T47D (cell line): ENCODE data around the gene ATP8A2.
A peak's percentile ranks its signal among the peaks of the same experiment; 100 is the strongest.

ENCODE experiments used
- DNase-seq, 2 experiments: peaks; one replicate each; pipeline versions ENCODE4 v3.0.0 to v3.0.0-alpha.2; 2011 to 2012; ENCODE audit warnings: low read depth in 1 of 2, low spot score in 1 of 2
- JUND ChIP-seq: IDR thresholded peaks from 2 replicates; pipeline ENCODE4 v1.6.1; 2012; ENCODE audit warnings: low read depth
- in situ Hi-C: cut with HindIII; loops from 2 replicates; pipeline ENCODE4 v1.10.0; 2016; ENCODE audit warnings: low sequenced_read_pairs, low pct_unique_long_range_greater_than_20kb

The ATP8A2 gene

DNA sequence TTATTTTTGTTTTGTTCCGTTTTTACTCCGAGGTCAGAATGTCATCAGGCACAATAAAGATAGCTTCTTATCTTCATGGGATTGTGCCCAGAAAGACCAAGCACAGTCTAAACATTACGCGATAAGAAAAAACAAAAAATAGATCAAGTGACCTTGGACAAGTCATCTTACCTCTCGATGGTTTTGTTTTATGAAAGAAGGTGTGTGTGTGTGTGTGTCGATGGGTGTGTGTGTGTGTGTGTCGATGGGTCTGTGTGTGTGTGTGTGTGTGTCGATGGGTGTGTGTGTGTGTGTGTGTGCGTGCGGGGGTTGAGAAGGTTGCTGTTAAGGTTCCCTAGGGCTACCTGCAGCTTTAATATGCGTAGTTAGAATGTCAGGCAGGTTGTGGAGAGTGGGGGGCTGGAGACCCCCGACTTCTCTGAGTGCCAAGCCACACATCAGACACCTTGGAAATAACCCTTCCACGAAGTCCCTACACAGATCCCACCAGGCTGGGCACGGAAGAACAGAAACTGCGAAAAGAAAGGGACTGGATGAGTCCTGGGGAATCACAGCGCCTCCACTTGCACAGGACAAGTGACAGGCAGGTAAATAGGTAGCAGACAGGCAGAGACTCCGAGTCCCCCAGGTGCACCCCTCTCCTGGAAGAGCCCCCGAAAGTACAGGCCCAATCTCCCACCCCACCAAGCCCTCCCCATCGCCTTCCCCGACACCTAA lies 458 bp upstream of the ATP8A2 start:
- TF ChIP-seq JUND, result no peak
- in situ Hi-C loops, result no loop called here
- DNase-seq, result no peak

DNA sequence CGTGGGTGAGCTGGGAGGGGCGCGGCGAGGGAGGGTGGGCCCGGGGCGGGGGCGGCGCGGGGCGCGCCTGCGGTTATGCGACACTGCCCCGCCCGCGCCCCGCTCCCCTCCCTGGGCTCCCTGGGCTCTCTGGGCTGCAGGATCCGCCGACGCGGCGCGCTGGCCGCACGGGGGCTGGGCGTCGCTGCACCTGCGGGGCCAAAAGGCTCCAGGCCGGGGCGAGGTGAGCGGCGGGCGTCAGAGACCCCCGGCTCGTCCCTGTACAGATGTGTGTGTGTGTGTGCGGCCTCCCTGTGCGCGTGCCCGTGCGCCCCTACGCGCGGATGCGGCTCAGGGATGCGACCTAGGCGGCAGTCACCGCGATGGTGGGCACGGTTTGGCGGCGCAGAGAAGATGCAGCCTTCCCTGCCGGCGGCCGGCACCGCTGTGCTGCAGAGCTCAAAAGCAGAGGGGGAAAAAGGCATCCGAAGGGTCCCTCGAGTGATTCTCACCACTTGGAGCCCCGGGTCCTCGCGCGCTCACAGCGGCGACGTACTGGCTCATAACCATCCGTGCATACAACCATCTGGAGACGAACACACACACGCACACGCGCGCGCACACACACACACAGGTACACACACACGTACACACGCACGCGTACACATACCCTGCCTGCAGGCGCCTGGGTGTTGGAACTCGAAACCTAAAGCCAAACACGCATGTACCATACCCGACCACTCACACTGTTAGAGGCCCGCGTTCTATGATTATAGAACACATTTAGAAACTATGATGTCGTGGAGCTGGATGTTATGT lies 709 bp downstream of the ATP8A2 start:
- no peak for DNase-seq
- no peak for TF ChIP-seq JUND
- in situ Hi-C loops, result no loop called here

DNA sequence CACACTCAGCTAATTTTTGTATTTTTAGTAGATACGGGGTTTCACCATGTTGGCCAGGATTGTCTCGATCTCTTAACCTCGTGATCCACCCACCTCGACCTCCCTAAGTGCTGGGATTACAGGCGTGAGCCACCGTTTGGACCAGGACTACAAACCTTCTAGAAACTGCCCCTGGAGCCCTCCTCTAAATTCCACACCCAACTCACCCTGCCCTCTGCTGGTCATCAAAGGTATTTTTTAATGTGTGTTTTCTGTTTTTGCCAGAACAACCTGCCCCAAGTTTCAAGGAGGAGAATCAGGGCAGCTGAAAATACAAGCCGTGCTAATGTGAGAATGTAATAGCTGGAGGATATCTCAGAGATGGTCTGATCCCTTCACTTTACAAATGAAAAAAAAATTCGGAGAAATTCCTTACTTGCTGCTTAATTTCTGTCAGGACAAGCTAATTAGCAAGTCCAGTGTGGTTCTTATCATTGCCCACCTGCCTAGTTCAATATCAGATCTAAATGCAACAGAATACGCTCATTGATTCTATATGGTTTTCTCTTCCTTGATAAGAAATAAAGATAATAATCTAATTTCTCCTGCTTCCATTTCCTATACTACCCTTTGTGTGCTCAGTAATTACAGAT lies 4.1 kb downstream of the ATP8A2 start:
- no peak for TF ChIP-seq JUND
- in situ Hi-C loops, result no loop called here
- peak; percentile 33 to 58 for DNase-seq

DNA sequence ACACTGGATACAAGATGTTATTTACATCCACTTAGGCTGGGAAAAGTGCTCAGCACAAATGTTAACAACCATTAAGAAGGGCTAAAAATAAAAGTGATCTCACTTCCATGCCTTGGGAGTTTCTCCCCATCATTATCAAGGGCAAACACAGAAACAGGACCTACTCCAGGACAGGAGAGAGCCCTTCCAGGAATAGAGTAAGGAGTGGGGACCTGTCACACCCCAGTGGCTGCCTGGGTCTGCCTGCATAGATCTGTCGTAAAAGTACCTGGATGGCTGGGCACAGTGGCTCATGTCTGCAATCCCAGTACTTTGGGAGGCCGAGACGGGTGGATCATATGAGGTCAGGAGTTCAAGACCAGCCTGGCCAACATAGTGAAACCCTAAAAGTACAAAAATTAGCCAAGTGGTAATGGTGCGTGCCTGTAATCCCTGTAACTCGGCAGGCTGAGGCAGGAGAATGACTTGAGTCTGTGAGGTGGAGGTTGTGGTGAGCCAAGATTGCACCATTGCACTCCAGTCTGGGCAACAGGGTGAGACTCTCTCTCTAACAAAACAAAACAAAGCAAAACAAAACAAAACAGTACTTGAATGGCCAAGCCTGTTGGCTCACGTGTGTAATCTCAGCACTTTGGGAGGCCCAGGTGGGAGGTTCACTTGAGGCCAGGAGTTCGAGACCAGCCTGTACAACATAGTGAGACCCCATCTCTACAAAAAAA lies 5.6 kb downstream of the ATP8A2 start:
- DNase-seq, result no peak
- in situ Hi-C loops, result no loop called here
- no peak for TF ChIP-seq JUND

DNA sequence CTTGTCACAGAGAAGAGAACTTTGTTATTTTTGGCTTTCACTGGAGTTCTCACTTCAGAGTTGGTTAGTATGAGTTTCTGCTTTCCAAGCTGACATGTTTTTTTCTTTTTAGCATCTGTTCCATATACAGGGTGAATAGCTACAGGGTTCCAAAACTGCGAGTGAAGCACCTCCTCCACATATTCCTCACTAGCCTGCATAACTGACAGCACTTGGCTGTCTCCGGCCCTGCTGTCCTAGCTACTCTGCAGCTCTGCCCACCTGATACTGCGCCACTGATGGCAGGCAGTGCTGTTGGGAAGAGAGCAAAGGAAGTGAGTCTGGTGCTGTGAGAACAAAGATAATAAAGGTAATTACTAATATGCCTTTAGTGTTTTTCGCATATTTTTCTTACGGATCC lies 6.8 kb downstream of the ATP8A2 start:
- TF ChIP-seq JUND, result no peak
- no peak for DNase-seq
- in situ Hi-C loops, result no loop called here

DNA sequence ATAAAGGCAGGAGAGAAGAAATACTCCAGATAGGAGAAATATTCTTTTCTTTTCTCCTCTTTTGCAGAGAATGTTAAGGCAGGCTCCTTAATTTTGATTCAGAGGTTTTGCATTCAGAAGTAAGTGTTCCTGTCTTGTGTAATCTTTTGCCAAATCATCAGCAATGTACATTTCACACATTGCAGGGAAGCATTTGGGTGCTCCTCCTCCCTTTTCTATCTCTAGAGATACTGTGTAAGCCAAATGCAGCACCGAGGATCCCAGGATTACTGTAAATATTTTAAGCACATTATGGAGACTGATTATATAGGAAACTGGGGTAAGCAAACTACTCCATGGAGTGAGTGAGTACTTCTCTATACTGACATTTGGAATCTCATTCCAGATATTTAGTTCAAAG lies 7.2 kb downstream of the ATP8A2 start:
- TF ChIP-seq JUND, result no peak
- no peak for DNase-seq
- in situ Hi-C loops, result no loop called here

DNA sequence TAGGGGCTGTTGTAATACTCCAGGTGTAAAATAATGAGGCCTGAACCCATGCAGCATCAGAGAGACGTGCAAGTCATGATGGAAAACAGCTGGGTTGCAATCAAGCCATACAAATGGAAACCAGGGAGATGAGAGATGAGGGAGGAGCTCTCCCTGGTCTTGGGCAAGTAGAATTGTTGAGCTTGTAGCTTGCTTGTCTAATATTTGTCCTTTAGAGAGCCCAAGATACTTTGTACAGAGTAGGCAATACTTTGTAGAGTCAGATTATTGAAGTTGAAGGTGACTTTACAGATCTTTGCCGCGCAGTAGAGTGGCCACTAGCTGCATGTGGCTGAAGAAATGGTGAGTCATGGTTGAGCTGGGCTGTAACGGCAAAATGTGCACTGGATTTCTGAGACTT lies 8.3 kb downstream of the ATP8A2 start:
- no peak for DNase-seq
- TF ChIP-seq JUND, result no peak
- in situ Hi-C loops, result no loop called here

DNA sequence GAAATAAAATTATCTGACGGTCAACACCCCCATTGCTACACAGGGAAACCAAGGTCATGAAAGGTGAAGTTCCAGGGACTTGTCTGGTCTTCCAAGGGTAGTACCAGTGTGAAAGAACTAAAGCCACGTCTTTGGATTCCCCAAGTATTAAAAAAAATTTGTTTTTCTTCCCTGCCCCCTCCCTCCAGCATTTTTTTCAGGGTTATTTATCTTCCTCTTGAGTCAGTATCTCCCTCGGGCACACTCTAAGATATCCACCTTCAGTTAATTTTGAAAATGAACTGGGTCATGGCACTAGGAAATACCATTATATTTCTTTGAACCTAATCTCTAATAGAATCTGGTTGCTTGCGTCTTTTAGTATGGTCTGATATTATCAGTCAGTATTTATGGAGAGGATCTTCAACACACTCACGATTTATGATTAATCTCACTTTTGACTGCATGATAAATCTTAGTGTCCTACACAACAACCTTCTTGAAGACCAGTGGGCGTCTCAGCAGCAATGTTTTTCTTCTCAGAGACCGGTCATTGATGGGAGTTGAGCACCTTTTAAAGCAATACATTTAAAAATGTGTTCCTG lies 9.1 kb downstream of the ATP8A2 start:
- DNase-seq, result no peak
- no peak for TF ChIP-seq JUND
- in situ Hi-C loops, result no loop called here

DNA sequence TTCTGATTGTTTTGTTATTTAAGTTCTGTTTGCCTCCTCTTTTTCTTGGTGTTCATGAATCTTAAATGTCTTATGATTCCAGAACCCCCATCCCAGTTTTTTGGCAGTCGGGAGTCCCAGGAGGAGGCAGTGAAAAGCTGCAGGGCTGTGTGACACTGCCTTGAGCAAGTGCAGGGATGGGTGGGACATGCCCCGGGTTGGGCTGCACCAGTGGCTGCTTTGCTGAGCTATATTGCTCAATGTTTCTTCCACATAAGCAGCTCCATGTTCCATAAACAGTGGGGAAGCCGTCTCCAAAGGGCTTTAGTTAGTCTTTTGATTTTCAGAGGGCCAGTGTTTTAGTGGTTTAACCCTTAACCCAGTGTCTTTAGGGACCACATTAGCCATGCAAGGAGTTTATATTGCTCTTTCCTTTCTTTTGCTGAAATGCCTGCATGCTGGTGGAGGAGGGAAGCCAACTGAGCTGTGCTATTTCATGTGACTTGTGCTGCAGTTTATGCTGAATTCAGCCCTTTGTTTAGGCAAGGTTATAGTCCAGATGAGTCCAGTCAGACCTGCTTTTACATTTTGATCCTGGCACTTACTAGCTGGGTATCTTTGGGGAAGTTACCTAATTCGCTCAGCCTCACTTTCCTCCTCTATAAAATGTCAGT lies 13.1 kb downstream of the ATP8A2 start:
- in situ Hi-C loops, result no loop called here
- DNase-seq, result no peak
- TF ChIP-seq JUND, result no peak

DNA sequence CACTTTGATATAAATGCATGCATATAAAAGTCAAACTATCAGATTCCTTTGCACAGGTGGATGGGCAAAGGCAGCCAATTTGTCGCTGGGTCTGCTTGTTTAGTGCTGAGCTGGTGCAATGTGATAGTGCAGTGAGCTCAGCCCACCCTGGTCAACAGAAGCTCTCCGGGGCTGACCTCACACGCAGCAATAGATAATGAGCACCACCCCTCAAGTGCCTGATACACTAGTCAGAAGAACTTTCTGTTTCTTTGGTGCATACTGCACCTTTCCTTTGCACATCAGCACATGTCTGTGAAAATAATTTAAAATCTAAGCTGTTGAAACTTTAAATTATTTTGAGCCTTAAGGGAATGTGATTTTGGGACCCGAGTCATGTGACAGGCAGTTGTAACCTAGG lies 20.2 kb downstream of the ATP8A2 start:
- no peak for TF ChIP-seq JUND
- in situ Hi-C loops, result no loop called here

DNA sequence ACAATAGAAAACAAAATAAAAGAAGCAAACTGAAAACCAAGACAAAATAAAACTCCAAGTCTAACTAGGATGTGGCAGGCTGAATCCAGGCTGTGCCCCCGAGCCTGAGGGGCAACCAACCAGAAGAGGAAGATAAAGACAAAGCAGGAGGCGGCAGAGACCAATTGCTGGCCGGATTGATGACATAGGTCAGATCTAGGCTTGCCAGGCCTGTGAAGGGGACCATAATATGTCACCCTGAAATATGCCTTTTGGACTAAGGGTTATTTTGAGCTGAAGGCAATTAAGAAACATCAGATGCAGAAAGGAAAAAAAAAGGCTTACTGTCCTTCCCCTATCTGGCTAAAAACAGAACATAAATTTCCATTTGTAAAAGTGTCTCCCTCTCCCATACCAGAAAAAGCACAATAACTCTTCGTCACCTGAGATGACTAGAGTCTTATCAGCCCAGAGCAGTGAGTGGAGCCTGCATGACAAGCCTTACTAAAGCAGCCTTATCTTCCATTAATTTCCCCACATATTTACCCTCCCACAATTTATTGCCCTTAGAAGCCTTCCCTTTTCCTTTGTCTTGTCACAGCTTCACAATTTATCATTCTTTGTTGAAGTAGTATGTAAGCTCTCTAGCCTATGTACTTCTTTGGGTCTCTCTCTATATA lies 22.8 kb downstream of the ATP8A2 start:
- no peak for DNase-seq
- no peak for TF ChIP-seq JUND
- in situ Hi-C loops, result no loop called here

More for the DNA sequence above, 20.2 kb downstream of the ATP8A2 start:
- DNase-seq, result no peak
